Pulmonary artery endothelial cell (primary cell): ENCODE measurements around the gene PKP1. TPM values are rescaled to one million over a fixed set of nuclear protein-coding genes. Genes with fewer than 3 reads are reported as not detected.

ENCODE experiments used
- DNase-seq: peaks from one replicate; pipeline ENCODE4 v3.0.0-alpha.2; 2011; ENCODE audit warnings: low read depth, low spot score
- total RNA-seq: library from RNA; depleted of rRNA; stranded (reverse); fragments of >200 nt; gene quantifications from 2 replicates; pipeline ENCODE4 v1.2.3, GENCODE V29; 2014

PKP1 gene
- total RNA-seq, 1 donor from 2014 or later = under 0.01 TPM

DNA sequence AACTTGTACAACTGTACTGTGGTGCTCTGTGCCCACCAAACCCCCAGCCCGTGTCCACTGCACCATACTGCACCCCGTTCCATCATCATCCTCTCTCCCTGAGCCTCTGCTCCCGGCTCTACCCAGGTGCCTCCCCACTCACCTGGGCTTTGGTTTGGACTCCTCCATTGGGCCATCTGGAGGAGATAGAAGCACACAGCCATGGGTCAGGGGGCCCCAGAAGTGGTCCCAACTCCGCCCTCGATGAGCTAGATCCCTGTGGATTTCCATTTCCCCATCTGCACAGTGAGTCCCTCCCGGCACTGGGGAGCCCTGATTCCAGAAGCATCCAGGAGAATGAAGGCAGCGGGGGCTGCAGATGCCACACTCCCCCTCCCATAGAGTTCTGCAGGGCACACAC is 83.4 kb downstream of the PKP1 start:
- no peak for DNase-seq

DNA sequence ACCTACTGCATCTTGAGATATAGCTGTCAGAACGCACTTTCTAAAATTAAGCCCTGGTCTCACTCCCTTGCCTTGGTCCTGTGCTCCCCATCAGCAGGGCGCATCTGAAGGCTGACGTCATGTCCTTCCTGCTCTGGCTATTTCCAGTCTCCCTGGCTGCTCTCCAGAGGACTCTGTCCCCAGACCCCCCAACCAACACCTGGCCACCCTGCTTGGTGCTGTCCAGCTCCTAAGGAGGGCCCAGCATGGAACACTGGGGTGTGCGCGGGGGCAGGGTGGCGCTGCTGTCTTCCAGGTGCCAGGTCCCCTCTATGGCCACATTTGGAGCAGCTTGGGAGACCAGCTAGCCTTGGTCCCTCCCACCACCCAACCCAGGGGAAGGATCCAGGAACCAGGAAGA is 85.9 kb downstream of the PKP1 start:
- DNase-seq = no peak

DNA sequence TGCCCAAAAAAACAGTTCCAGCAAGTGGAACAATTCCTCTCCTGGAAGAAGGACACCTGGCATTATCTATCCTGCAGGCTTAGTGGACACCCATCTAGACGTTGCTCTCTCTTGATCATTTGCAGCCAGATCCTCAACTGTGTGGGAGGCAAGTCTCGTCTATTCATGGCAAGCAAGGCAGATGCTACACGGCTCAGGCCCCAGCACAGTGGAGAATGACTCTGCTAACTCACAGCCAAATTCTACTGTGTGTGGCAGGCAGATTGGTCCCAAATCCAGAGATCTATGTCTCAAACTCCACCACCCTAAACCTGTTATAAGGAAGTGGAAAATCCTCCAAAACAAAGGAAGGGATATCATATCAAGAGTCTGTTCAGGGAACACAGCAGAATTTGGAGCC is 87.2 kb downstream of the PKP1 start:
- no peak for DNase-seq

DNA sequence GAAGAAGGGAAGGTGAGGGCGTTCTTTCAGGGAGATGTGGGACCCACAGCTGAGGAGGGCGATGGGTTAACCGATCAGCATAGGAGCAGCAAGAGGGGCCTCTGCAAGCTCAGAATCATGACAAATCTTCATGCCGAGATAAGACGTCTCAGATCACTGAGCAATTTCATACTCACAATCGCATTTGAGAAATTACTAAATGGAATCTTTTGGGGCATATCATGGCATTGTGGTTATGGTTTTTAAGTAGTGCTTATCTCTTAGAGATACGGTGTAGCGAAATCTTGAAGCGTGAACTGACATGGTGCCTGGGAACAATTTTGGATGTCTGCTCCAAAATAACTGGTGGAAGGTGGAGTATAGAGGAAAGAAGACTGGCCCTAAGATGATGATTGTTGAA is 88.0 kb downstream of the PKP1 start:
- DNase-seq = no peak

DNA sequence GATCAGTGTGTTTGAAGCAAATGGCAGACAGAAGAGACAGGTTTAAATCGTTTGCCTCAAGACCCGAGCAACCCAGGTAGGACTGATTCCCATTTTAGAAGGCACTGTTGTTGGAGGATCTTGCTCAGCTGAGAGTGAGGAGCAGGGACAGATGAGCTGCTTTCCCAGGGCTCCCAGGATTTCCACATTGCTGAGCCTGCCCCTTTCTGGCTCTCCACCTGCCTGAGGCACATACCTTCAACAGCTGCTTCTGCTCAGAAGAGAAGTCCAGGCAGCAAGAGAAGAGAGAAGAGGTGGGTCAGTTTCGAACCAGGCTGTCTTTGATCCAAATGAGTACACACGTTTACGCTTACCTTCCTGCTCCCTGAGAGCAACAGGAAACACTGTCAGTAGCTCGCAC is 88.5 kb downstream of the PKP1 start:
- no peak for DNase-seq

DNA sequence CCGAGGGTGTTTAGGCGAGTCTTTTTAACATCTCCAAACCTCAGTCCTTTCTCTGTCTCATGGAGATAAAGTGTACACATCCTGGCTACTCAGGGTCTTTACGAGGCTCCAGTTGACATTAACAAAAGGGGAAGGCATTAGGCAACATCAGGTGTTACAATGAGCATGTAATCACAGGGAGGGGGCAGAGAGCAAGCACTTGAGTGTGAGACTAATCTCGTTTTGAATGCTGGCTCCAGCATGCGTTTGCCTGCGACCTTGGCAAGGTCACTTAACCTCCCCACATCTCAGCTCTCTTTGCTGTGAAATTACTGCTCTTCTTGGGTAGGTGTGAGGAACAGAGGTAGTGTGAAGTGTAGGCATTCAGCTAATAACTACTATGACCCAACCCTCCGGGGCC is 91.1 kb downstream of the PKP1 start:
- no peak for DNase-seq

DNA sequence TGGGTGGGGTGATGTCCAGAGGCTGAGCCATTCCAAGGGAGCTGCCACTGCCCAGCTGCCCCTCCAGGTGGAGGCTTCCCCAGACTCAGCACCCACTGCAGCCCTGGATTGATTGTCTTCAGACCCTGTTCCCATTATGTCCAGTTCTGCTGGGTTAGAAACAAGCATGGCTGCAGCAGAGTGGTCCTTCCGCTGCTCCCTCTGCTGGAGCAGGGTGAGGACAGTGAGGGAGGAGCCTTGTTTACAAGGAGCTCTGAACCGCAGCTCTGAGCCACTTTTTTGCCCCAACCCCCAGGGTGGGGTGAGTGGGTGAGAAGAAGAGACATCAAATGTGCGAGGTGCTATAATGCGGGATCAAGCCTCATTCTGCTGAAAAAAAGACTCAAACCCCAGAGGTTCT is 91.9 kb downstream of the PKP1 start:
- DNase-seq = no peak

DNA sequence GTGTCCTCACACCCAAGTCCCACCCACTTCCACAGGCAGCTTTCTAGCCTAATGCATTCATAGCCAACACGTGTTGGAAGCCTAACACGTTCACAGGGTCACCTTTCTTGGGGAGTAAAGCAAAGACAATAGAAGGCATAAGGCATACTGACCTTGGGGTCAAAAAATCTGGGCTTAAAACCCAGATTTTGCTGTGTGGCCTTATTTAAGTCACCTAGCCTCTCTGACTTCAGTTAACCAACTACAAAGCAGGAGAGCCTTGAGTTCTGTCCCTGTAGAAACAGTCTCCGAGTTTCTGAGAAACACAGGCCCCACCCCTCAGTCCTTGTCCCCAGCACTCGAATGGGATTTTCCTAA is 92.8 kb downstream of the PKP1 start:
- no peak for DNase-seq

DNA sequence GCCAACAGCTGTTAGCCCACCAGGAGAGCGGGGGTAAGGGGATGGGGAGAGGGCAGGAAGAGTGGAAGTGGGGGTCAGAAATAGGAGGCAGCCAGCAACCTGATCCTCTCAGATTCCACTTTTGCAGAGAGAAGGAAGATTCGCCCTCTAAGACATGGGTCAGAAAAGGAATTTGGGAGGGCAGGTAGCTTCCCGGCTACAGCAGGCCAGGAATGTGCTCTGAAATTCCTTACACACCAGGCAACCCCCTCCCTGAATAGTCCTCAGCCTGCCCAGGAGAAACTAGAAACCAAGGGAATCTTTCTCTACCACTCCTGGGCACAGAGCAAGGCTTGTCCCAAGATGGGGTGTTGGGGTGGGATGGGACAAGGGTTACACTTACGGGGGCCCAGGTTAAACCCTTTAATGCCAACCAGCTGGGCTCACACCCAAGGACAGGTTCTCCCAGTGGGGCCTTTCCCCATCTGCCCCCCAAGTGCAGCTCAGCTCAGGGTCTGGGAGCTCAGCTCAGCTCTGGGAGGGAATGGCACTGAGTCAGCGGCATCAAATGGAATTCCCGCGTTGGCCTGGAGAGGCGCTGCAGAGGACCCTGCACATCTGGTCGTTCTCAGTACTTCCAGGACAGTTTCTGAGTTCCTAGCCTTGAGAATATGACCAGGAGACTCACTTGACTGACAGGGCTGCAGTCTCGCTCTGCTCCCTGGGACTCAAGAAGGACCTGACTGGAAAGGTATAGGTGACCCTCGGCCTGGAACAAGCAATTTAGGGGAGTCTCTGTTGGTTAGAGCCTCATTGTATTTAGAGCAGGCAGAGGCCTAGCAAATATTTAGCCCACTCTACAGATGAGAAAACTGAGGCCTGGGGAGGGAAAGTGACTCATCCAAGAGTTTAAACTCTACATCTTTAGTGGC is 93.4 kb downstream of the PKP1 start:
- DNase-seq = no peak

DNA sequence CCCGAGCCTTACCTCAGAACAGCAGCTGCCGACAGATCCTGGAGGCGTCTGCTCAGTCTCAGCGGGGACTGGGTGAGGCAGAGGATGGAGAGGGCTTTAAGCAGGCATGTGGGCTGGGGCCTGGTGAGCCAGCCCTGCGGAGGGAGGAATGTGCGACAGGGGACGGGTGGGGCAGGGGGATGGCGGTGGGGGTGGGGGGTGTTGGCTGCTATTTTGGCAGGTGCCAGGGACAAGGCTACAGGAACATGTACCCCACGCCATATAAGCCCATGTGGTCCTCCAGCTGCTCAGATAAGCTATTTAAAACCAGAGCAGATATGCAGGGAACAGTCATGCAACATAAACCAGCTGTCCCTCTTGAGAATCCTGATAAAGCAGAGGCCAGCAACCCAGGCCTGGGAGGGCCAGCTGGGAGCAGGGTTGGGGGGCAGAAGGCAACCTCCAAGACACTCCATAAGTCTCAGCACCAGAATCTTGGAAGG is 94.3 kb downstream of the PKP1 start, which contains the start of gene TNNT2:
TSS of gene TNNT2 (minus strand) at position 70 of the 482 bp plus-strand sequence. CDS start 4,426 bp downstream, outside the sequence.
- no peak for DNase-seq

DNA sequence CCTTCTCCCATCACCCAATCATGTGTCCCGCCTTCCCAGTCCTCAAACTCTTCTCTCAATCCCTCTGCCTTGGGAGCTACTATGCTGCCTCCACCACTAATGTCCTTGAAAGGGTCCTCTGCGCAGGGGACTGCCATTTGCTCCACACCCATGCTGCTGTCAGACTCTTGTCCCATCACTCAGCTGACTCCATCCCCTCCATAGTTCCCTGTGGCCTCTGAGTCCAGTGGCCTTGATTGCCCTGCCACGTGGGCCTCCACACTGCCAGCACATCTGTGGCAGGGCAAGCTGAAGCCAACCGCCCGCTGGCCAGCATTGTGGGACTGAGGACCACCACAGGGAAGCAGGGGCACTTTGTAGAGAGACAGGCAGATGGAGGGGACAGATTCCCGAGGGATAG is 95.5 kb downstream of the PKP1 start:
- no peak for DNase-seq

DNA sequence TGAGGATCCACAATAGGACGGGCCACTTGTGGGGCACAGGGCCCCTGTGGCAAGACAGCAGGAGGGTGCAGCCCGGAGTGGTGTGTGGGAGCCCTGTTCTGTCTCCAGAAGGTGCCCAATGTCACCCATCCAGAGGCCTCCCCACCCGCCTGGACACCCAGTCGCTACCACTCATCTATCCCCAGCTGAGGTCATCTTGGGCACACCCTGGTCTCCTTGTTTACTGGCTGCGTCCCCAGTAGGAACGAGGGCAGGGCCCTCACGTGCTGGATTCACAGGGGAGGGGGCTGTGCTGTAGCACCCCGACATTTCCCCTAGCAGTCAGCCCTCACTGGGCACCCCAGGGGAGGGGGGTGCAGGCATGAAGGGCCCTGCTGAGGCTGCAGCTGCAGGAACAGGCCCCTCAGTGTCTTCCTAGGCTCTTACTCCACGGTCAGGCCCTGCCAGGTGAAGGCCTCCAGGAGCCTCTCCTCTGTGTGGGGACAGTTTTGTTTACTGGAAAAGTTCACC is 96.5 kb downstream of the PKP1 start:
- no peak for DNase-seq

DNA sequence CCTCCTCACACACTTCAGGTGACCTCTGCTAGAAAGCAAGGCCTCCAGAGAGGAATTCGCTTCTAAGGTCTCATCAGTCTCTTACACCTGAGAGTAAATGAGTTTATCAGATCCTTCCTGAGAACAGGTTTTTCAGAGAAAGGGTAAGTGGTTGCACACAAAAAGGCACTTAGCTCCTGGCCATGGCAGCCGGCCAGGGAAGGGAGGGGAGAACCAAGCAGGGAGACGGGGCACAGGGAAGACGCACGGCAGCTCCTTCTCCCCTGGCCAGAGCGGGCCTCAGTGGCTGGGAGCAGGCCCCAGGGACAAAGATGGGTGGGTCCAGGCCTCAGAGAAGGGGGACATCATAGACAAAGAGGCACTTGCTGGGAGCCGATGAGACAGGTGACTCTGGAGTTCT is 97.8 kb downstream of the PKP1 start:
- DNase-seq = no peak

Other genes starting within 250 kb of the PKP1 start
- gene CACNA1S, start 171.1 kb upstream of the PKP1 start, total RNA-seq = not detected in 2 replicates
- gene ASCL5, start 156.3 kb upstream of the PKP1 start, total RNA-seq = not detected in 2 replicates
- gene TMEM9, start 129.0 kb upstream of the PKP1 start, total RNA-seq = 52.8 and 58.5 TPM in 2 replicates
- gene IGFN1, start 92.7 kb upstream of the PKP1 start, total RNA-seq = not detected in 2 replicates
- not detected in 2 replicates for gene TNNT2, start 94.2 kb downstream of the PKP1 start, total RNA-seq
- not detected in 2 replicates for gene LAD1, start 115.8 kb downstream of the PKP1 start, total RNA-seq
- gene TNNI1, start 138.2 kb downstream of the PKP1 start, total RNA-seq = not detected in 2 replicates
- gene PHLDA3, start 185.7 kb downstream of the PKP1 start, total RNA-seq = 55.1 and 59.9 TPM in 2 replicates
- gene CSRP1, start 223.6 kb downstream of the PKP1 start, total RNA-seq = 461 and 549 TPM in 2 replicates